GM19328 (cell line): ENCODE results near the gene WDR55.
"Not testable (repeated sequence)": the region's sequence is repeated elsewhere in the genome, so short reads cannot be mapped to it uniquely, and the experiment has no call there.

ENCODE experiments used
- ATAC-seq: cut with Tn5 transposase; IDR thresholded peaks from one replicate; pipeline ENCODE4 v1.9.1; 2021; ENCODE audit warnings: mild to moderate bottlenecking, moderate library complexity; ENCODE audit not compliant: unreplicated experiment

WDR55 gene

DNA sequence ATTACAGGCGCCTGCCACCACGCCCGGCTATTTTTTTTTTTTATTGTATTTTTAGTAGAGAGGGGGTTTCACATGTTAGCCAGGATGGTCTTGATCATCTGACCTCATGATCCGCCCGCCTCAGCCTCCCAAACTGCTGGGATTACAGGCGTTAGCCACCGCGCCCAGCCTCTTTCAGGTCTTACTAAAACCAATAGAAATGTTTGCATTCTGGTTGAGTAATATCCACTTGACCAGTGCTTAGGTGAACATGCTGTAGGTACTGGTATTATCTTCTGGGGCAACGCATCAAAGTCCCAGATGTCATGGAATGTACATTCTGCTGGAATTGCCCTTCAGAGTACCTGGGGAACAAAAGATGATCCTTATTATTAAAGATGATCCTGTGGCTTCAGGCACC lies 44.1 kb downstream of the WDR55 start:
- ATAC-seq = not testable (repeated sequence)

- peak; percentile 86 for ATAC-seq
Measured at GRCh38 chr5:140710899-140711552, 46.3 kb downstream of the WDR55 start.

DNA sequence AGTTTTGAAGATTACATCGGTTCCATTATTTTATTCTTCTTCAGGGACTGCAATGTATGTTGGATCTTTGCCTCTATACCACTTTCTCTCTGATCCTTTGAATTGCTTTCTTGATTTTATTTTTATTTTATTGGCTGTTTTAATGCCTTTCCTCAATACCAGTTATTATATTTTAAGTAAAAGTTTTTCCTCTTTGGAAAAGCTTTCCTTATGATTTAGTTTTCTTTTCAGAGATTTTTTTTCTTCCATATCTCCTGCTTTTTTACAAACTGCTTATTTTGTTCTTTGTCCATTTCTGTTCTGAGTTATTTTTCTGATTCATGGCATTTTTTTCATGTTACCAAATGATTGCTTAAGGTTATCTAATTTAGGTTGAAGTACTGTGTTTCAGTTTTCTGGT lies 47.1 kb downstream of the WDR55 start:
- ATAC-seq = no peak

DNA sequence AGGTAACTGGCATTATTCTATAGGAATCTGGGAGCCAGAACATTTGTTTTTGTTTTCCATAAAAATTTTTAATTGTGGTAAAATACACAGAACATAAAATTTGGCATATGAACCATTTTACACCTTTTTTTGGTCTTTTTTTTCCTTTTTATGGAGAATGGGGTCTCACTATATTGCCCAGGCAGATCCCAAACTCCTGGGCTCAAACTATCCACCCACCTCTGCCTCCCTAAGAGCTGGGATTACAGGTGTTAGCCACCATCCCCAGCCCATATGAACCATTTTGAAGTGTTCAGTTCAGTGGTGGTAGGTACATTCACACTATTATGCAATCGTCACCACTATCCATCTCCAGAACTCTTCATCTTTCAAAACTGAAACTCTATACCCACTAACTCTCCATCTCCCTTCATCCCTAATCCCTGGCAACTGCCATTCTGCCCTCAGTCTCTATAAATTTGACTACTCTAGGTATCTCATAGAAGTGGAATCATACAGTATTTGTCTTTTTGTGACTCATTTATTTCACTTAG lies 48.9 kb downstream of the WDR55 start:
- ATAC-seq = no peak

DNA sequence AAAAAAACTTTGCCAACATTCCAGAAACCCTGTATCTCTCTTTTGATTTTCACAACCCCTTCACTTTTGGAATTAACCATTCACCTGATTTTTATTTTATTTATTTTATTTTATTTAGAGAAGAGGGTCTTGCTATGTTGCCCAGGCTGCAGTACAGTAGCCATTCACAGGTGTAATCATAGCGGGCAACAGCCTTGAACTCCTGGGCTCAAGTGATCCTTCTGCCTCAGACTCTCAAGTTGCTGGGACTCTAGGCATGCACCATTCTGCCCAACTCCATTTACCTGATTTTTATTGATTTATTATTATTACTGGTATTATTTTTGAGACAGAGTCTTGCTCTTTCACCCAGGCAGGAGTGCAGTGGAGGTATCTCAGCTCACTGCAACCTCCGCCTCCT lies 51.5 kb downstream of the WDR55 start:
- not testable (repeated sequence) for ATAC-seq

DNA sequence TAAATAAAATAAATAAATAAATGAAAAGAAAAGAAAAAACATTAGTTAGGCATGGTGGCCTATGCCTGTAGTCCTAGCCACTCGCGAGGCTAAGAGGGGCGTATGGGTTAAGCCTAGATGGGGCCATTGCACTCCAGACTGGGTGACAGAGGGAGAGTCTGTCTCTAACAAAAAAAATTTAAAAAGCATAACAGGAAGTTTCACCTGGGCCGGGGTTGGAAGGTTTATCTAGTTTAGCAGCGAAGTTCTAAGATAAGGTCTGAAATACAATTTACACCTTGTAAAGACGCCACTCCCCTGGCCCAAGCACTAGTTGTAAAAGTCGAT lies 53.5 kb downstream of the WDR55 start:
- ATAC-seq = no peak

DNA sequence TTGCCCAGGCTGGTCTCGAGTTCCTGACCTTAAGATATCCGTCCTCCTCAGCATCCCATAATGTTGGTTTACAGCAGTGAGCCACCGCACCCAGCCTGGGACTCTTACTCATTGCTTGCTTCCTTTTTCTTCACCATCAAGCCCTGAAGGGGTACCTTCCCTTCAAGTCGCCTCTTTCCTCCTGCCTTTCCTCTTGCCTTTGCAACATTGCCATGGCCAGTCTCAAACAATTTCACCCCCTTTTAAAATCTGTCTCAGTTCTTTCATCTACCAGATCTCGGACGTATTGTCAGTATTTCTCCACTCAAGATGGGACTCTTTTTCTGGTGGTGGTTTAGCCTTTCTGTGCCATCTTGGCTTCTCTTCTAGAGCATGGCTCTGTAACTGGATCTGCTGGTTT lies 56.0 kb downstream of the WDR55 start:
- not testable (repeated sequence) for ATAC-seq

GRCh38 chr5:140721395-140721794 lies 56.7 kb downstream of the WDR55 start:
- ATAC-seq = not testable (repeated sequence)
